ENCODE results near the gene HSPBP1. TPM values are rescaled to one million over a fixed set of nuclear protein-coding genes. Genes with fewer than 3 reads are reported as not detected.

The HSPBP1 gene
- total and polyA plus RNA-seq, 9 of the 15 experiments (the other 6 are each of a cell fraction or from before 2014, with no cell fraction given): 0.83 to 81.3 (median 21.8) TPM

DNA sequence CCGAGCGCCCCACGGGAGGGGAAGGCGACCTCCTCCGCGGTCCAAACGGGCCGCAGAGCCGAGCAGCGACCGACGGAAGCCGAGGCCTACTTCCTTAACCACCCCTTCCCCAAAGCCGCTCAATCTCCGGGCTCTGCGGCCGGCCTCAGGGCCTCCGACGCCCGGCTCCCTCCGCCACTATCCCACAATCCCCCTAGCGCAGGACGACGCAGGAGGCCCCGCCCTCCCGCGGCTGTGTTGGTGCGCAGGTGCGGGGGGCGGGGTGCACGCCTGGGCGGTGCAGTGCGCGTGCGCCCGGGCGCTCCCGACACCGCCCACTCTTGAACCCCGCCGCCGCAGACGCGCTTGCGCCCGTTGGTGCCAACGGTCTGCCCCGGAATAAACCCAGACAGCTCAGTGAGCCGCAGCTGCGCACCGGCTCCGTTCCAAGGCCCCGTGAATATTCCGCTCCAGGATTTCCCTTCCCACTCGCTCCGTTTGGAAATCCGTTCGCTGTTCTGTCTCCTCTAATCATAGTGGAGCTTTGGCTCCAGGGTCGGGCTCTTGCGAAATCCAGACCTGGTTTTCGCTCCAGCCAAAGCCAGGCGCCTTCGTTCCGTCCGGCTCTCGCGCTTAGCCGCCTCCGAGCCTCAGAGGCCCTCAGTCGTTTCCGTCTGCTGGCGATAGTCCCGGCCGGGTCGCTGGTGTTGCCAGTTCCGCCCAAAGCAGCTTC is 20.9 kb downstream of the HSPBP1 start, which contains the start of gene PPP6R1 (continued):
- TF ChIP-seq, protein P1, sequence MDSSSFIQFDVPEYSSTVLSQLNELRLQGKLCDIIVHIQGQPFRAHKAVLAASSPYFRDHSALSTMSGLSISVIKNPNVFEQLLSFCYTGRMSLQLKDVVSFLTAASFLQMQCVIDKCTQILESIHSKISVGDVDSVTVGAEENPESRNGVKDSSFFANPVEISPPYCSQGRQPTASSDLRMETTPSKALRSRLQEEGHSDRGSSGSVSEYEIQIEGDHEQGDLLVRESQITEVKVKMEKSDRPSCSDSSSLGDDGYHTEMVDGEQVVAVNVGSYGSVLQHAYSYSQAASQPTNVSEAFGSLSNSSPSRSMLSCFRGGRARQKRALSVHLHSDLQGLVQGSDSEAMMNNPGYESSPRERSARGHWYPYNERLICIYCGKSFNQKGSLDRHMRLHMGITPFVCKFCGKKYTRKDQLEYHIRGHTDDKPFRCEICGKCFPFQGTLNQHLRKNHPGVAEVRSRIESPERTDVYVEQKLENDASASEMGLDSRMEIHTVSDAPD (CRISPR knock-in tag; IDR thresholded peaks at IDR 0.05): no peak
- TF ChIP-seq KLF10 (CRISPR knock-in tag; IDR thresholded peaks at IDR 0.05): no peak
- TF ChIP-seq CBFA2T3 (IDR thresholded peaks at IDR 0.05): peak; percentile 61
- peak; percentile 91 for TF ChIP-seq L3MBTL2 (IDR thresholded peaks at IDR 0.05)
- no peak for TF ChIP-seq ZNF586 (CRISPR knock-in tag; conservative IDR thresholded peaks at IDR 0.05)
- peak; percentile 94 for TF ChIP-seq ZSCAN29 (IDR thresholded peaks at IDR 0.05)
- TF ChIP-seq, protein P2, sequence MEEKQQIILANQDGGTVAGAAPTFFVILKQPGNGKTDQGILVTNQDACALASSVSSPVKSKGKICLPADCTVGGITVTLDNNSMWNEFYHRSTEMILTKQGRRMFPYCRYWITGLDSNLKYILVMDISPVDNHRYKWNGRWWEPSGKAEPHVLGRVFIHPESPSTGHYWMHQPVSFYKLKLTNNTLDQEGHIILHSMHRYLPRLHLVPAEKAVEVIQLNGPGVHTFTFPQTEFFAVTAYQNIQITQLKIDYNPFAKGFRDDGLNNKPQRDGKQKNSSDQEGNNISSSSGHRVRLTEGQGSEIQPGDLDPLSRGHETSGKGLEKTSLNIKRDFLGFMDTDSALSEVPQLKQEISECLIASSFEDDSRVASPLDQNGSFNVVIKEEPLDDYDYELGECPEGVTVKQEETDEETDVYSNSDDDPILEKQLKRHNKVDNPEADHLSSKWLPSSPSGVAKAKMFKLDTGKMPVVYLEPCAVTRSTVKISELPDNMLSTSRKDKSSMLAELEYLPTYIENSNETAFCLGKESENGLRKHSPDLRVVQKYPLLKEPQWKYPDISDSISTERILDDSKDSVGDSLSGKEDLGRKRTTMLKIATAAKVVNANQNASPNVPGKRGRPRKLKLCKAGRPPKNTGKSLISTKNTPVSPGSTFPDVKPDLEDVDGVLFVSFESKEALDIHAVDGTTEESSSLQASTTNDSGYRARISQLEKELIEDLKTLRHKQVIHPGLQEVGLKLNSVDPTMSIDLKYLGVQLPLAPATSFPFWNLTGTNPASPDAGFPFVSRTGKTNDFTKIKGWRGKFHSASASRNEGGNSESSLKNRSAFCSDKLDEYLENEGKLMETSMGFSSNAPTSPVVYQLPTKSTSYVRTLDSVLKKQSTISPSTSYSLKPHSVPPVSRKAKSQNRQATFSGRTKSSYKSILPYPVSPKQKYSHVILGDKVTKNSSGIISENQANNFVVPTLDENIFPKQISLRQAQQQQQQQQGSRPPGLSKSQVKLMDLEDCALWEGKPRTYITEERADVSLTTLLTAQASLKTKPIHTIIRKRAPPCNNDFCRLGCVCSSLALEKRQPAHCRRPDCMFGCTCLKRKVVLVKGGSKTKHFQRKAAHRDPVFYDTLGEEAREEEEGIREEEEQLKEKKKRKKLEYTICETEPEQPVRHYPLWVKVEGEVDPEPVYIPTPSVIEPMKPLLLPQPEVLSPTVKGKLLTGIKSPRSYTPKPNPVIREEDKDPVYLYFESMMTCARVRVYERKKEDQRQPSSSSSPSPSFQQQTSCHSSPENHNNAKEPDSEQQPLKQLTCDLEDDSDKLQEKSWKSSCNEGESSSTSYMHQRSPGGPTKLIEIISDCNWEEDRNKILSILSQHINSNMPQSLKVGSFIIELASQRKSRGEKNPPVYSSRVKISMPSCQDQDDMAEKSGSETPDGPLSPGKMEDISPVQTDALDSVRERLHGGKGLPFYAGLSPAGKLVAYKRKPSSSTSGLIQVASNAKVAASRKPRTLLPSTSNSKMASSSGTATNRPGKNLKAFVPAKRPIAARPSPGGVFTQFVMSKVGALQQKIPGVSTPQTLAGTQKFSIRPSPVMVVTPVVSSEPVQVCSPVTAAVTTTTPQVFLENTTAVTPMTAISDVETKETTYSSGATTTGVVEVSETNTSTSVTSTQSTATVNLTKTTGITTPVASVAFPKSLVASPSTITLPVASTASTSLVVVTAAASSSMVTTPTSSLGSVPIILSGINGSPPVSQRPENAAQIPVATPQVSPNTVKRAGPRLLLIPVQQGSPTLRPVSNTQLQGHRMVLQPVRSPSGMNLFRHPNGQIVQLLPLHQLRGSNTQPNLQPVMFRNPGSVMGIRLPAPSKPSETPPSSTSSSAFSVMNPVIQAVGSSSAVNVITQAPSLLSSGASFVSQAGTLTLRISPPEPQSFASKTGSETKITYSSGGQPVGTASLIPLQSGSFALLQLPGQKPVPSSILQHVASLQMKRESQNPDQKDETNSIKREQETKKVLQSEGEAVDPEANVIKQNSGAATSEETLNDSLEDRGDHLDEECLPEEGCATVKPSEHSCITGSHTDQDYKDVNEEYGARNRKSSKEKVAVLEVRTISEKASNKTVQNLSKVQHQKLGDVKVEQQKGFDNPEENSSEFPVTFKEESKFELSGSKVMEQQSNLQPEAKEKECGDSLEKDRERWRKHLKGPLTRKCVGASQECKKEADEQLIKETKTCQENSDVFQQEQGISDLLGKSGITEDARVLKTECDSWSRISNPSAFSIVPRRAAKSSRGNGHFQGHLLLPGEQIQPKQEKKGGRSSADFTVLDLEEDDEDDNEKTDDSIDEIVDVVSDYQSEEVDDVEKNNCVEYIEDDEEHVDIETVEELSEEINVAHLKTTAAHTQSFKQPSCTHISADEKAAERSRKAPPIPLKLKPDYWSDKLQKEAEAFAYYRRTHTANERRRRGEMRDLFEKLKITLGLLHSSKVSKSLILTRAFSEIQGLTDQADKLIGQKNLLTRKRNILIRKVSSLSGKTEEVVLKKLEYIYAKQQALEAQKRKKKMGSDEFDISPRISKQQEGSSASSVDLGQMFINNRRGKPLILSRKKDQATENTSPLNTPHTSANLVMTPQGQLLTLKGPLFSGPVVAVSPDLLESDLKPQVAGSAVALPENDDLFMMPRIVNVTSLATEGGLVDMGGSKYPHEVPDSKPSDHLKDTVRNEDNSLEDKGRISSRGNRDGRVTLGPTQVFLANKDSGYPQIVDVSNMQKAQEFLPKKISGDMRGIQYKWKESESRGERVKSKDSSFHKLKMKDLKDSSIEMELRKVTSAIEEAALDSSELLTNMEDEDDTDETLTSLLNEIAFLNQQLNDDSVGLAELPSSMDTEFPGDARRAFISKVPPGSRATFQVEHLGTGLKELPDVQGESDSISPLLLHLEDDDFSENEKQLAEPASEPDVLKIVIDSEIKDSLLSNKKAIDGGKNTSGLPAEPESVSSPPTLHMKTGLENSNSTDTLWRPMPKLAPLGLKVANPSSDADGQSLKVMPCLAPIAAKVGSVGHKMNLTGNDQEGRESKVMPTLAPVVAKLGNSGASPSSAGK (IDR thresholded peaks at IDR 0.05): no peak; the same call in 1 of the 2 replicates
- TF ChIP-seq RUNX1 (IDR thresholded peaks at IDR 0.05; ENCODE audit: low read depth): no peak
- TF ChIP-seq FOXK2 (conservative IDR thresholded peaks at IDR 0.05 in 1 of 2, IDR thresholded peaks at IDR 0.05 in 1 of 2; ENCODE audit: low read depth in 2 of 2): peak; percentile 60 to 71; a peak in 3 of 4 replicates
- TF ChIP-seq CEBPB (tag; IDR thresholded peaks at IDR 0.05): peak; percentile 96
- TF ChIP-seq, protein P3, sequence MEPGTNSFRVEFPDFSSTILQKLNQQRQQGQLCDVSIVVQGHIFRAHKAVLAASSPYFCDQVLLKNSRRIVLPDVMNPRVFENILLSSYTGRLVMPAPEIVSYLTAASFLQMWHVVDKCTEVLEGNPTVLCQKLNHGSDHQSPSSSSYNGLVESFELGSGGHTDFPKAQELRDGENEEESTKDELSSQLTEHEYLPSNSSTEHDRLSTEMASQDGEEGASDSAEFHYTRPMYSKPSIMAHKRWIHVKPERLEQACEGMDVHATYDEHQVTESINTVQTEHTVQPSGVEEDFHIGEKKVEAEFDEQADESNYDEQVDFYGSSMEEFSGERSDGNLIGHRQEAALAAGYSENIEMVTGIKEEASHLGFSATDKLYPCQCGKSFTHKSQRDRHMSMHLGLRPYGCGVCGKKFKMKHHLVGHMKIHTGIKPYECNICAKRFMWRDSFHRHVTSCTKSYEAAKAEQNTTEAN (CRISPR knock-in tag; IDR thresholded peaks at IDR 0.05): no peak
- peak; percentile 83 for TF ChIP-seq BHLHE40 (IDR thresholded peaks at IDR 0.05; ENCODE audit: low read length)
- no peak for TF ChIP-seq HMG20A (CRISPR knock-in tag; conservative IDR thresholded peaks at IDR 0.05)
- no peak for TF ChIP-seq ZBED1 (IDR thresholded peaks at IDR 0.05)
- peak; percentile 89 for TF ChIP-seq SOX6 (IDR thresholded peaks at IDR 0.05)
- no peak for TF ChIP-seq RFX7 (CRISPR knock-in tag; IDR thresholded peaks at IDR 0.05)
